ENCODE measurements around the gene MBL2.

Gene MBL2

DNA sequence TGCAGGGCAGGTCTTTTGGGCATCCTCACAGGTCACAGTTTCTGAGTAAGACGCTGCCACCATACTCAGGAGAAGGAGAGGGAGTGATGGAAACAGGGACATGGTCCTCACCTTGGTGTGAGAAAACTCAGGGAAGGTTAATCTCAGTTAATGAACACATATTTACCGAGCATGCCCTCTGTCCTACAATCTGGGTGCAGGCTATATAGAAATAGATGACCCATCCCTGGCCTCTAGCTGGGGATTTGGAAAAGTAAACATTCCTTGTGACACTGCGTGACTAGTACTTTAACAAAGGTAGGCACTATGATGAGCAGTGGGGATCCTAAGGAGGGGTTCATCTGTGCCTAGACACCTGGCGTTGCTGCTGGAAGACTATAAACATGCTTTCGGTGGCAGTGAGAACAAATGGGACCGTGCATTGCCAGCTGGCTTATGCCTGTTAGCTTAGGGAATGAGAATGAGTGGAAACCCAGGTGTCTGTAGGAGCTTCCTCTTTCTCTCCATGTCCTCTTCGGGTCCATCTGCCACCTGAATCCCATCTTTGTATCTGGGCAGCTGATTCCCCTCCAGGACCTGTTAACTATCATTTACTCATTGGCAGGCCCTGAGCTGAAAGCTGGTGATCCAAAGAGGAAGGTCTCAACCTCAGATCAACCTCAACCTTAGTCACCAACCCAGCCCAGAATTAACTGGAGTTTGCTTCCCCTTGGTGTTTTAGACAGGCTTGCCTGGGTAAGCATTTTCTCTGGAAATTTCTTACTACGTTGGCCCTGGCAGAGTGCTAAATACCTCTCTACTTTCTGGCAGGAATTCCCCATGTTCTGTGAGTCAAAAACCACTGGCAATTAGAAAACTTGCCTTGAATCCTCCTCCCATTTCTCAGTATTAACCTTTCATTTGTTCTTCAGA is 794 bp downstream of the MBL2 start:
- no peak for FAIRE-seq

DNA sequence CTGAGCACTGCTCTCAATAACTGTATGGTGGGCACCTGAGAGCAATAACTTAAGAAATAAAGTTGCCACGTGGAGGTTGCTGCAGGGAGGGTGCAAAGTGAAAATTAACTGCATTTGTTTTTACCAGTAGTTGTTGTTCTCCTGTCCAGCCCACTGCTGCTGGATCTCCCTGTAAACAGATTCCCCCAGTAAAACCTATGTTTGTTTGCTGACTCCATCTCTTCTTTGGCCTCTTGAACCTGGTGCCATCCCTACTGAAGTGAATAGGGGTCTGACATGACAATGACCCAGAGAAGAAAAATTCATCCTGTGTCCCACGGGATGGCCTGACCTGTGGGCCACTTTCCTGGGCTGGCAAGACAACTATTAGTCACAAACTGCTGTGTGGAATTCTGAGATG is 1.7 kb downstream of the MBL2 start:
- no peak for FAIRE-seq

DNA sequence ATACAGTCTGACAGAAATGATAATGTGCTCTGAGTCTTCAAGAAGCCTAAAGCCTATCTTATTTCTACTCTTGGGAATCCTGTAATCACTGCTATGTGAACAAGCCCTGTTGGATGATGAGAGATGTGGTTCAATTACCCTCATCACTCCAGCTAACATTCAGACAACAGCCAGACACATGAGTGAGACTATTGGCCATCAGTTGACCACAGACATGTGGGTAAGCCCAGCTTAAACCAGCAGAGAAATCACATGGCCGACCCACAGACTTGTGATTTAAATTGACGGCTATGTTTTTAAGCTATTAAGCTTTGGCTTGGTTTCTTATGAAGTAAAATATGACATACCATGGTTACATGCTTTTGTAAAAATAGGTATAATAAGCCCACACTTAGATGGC is 2.6 kb downstream of the MBL2 start:
- no peak for FAIRE-seq

DNA sequence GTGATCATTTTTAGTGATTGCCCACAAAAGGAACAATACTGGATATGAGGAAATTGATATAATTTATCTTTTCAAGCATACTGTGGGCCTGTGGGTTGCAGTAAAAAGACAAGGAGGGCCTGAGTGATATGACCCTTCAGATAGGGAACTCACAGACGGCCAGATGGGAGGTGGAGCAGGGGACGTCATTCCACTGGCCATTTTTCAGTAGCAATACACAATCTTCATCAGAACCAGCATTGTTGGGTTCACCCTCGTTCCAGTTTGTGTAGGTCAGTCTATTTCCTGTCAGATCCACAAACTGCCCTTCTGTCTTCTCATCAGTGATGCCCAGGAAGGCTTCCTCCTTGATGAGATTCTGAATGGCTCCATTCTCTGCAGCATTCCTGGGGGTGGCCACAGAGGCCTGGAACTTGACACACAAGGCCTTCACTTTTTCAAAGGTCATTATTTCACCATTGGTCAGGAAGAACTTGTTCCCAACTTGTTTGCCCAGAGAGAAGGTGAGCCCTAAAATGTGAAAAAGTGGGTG is 4.5 kb downstream of the MBL2 start:
- no peak for FAIRE-seq

DNA sequence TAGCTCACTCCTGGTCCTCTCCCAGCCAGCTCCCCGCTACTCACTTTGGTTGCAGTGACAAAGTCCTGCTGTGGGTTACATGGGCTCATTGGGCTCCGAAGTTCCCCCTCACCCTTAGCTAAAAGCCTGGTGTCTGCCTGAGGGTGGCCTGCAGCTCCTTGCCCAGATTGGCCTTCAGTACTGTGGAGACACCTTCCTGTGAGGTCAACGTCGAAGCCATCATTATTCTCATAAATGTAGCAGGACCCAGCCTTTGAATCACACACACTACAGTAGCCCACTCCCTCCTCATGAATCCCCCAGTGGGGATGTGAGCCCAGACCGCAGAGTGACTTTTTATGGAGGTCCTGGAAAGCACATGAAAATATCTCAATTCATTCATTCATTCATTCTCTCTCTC is 10.5 kb downstream of the MBL2 start:
- no peak for FAIRE-seq

DNA sequence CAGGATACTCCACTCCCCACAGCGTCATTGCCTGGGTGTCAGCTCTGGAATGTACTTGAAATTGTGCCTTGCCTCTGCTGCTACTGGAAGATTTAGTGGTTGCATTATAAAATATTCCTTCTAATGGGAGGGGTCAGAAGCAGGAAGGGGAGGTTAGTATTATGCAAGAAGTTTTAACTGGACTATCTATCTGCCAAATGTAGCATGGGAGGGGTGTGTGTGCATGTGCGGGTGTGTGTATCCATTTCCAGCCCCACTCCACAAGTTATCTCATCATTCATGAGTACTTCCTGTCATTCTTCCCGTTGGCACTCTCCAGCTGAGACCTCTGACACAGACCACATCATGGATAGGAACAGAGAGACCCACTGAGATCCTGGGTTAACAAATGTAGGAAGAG is 13.4 kb downstream of the MBL2 start:
- FAIRE-seq: no peak

DNA sequence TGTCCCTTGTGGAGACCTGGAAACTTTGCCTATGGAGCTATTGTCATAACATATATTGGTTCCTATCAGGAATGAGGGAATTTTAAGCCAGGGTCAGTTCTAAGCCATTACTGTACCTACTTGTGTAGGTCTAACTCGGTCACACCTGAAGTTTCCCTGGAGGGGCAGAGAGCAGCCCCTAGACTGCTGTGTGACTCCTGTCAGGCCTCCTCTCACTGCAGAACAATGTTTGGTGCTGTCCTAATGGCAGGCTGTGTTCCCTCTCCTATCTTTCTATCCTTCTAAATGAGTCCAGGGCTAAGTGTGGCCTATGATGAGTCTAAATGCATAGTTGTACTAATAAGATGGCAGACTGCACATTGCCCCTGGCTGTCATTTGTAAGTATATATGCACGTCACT is 14.2 kb downstream of the MBL2 start:
- FAIRE-seq: no peak

DNA sequence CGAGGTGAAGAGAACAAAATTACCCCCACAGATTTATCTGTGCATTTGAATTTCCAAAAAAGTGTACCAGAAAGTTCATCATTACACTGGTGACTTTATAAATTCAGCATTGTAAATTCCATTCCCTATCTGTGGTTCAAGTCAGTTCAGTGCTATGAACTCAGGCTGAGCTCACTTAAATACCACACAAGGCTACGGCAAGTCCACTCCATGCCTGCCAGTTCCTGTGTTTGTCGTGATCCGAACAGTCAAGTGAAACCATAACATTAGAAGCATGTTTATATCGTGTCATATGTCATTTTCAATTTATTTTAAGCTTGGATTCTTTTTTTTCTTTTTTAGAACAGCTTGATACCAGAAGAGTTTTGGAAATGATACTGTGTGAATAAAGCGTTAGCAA is 14.8 kb downstream of the MBL2 start:
- no peak for FAIRE-seq

DNA sequence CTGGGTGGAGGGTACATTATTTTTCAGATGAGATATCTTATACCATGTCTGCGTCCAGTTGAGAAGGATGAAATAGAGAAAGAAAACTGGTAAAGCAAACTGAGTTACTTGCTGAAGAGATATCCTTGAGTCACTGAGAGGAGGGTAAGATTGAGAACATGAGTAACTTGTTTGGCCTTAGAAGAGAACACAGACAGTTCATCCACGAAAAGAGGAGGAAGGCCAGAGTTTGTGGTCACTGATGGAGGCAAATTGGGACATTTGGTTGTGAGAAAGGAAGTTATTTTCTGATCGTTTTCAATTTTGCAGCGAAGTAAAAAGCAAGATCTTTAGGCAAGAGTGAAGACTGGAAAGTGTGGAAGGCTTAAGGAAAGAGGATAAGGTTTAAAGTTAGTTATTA is 15.6 kb downstream of the MBL2 start:
- FAIRE-seq: no peak

DNA sequence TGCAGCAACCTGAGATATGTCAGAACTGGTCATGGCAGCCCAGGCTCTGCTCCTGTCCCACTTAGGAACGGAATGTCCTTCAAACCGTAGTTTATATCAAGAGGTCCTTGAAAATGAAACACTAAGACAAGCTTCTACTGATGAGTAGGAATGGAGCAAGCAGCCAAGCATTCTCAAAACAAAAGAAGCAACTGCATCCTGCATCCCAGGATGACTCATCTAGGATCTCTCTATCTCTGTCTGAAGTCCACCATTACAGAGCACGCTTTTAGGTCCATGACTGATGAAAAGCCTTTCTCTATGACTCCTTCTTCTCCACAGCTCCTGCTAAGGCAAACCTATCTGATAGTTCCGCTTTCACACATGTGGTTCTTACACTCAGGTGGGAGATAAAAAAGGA is 16.3 kb downstream of the MBL2 start:
- no peak for FAIRE-seq

DNA sequence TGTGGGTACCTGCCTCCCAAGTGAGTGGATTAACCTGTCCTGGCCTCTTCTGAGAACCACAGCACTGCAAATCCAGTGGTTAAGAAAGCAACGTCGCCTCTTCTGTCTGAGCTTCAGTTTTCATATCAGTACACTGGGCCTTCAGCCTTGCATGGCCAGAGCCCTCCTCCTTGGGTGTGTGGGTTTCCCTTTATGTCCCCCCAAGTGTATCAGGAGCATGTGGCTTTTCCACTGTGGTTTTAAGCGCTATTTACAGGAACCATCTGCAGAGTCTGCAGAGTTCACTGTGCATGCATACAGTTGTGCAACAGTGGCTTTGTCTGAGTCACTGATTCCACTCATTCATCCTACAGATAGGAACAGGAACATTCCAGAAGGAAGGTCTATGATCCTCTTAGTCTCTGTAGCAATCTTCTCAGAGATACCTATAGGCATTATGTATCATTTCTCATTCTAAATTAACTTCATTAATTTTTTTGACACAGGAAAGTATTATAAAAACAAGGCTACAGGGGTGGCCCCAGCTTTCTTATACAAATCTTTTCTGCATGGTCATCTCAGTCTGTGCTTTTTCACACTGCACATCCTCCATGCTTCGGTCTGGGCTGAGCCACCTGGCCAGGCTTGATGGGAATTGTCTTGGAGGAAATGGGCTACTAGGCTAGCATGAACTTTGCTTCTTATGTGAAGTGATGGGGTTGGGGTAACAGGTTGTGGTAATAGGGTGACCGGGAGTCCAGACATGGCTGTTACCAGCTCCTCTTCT is 17.1 kb downstream of the MBL2 start:
- no peak for FAIRE-seq

DNA sequence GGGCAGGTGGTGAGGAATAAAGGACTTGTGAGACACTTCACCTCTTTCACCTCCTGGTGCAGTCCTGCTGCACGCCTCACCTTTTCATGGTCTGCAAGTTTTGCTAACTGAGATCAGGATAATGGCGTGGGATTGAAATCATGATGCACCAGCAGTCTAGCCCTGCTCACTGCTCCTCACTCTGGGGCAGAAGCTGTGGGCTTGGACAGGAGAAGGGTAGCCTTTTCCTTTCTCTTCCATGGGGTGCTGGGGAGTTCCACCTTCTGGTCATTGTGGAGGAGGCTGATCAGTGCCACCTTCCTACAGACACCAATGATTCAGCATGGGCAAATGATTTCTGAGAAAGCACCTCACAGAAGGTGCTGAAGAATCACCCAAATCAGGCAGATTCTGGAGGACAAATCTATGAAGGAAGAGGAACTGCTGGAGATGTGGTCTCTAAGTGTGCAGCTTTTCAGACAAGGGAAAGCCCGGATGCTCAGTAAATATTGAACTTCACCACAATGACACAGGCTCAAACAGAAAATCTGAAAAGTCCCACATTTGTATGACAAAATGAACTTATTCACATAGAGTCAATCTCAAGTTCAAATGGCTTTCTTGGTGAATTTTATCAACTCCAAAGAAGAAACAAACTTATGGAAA is 19.7 kb downstream of the MBL2 start:
- no peak for FAIRE-seq

DNA sequence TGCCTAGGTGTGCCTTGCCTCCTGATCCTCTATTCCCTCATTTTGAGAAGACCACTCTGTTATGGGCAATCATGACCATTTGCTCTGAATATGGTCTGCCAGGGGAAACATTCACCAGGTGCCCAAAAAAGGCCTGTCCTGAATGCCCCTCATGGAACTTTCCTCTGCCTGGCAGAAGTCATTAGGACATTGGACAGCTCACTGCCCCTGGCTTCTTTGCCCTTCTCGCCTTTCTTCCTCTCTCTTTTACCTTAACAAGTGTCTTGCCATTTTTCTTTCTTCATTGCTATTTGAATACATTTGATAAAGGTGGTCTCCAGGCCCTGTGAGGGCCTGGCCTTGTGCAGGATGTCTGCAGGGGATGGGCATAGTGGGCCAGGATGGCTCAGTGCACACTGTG is 20.3 kb downstream of the MBL2 start:
- no peak for FAIRE-seq

DNA sequence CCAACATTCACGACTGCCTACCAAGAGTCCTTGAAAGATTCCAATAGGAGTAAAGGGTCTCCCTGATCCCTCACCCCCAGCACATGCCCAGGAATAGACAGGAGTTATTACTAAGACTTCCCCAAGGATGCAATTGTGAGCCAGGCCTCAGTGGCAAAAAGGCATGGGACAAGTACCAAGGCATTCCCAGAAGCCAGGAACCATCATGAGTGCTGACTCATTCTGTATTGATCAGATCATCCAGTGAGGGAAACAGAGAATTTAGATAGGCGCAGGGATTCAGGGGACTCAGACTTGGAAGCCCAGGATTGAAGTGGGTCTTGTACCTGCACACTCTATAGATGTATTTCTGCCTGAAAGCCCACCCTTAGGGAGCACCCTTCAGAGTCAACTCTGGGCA is 21.2 kb downstream of the MBL2 start:
- no peak for FAIRE-seq

DNA sequence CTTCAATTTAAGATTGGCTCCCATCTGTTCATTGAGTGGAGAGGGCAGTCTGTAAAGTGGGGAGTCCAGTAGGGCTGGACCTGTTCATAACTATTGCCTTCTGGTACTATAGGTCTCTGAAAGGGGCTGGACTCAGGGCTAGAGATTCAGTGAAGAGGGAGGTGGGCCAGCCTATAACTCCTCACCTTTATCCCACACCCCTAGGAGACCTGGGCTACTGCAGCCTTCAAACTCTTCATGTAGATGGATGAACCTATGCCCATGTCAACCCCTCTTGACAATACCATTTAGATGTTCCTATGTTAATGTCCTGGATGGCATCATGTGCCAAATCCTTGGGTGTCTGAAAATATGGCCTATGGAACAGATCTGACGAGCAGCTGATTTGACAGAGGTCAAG is 22.0 kb downstream of the MBL2 start:
- no peak for FAIRE-seq

DNA sequence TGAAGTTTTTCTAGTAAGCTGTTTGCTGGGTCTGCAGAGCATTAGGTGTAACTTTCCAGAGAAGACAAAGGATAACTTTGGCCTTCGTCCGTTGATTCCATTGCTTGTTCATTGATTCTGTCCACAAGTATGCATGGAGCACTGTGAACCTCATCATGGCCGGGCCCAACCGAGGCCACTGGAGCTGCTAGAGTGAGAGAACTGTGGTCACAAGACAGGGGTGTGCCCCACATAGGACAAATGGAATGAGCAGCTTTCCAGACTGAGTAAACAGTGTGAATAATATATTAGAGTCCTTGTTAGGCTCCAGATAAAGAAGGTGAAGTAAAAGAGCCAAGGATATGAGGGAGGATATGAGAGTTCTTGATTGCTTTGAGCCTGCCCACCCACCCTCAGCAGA is 24.9 kb downstream of the MBL2 start:
- FAIRE-seq: no peak

DNA sequence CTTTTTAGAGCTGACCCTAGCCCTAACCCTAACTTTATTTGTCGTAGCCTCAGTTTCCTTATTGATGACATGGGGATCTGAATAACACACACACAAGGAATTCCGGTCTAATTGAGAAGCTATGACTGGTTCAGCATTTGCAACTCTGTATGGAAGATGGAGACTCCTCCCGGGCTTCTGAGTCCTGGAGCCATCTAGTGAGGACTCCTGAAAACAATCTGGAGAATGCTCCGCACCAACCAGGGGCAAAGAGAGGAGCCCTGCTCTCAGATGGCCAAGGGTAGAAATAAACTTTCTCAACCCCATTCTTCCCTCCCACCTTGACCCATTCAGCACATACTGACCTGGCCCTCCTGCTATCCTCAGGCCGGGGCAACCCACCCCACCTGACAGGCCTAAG is 26.4 kb downstream of the MBL2 start:
- FAIRE-seq: no peak

DNA sequence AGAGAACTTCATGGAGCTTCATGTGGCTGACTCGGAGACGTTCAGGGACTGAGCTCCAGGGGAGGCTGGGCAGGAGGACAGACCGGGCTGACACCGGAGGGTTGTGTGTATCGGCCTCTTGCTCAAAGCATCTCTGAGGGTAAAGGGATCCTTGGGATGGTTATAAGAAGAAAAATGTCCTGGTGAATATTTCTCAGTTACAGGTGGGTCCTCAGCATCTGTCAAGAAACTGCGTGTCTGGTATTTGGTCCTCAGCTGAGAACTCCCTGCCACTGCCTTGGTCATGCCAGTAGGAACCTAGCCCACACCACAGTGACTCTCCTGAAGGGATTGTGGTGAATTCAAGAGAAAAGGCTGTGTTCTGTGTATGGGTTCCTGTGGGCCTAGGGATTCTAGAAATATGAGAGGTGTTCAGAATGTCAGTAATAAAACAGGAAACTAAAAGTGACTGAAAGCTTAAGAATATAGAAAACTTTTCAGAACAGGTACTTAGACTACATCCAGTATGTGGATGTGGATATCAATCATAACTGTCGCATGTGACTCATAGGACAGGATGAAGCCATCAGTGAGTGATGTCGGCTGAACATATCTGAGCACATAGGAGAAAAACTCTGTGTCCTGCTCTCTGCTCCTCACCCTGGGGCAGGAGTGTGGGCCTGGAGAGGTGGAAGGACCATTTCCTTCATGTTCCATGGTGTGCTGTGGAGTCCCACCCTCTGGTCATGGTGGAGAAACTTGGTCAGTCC is 28.4 kb downstream of the MBL2 start:
- no peak for FAIRE-seq

DNA sequence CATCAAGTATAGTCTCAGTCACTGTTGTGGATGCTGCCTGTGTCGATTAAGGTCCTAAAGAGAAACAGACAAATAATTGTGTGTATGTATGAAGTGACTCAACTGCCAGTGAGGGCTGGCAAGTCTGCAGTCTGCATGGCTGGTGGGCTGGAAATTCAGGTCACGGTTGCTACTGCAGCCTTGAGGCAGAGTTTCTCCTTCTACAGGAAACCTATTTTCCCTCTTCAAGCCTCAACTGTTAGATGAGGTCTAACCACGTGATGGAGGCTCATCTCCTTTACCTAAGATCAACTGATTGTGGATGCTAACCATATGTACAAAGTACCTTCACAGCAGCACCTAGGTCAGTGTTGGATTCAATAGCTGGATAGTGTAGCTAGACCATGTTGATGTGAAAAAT is 29.9 kb downstream of the MBL2 start:
- FAIRE-seq: no peak

DNA sequence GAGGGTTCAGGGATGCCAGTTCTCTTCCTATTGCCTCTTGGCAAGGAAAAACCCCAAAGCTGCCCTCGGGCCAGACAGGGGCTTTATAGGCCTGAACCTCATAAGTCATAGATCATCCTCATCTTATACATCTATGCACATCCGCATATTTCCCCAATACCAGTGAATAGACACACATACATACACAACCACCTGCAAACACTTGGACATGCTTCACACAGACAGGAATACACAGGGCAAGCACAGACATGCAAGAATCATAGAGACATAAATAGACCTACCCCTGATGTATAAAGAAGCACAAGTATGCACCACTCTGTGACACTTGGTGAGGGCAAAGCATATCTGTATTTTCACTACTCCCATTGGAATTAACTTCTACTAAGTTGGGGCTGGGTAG is 30.7 kb downstream of the MBL2 start:
- no peak for FAIRE-seq

DNA sequence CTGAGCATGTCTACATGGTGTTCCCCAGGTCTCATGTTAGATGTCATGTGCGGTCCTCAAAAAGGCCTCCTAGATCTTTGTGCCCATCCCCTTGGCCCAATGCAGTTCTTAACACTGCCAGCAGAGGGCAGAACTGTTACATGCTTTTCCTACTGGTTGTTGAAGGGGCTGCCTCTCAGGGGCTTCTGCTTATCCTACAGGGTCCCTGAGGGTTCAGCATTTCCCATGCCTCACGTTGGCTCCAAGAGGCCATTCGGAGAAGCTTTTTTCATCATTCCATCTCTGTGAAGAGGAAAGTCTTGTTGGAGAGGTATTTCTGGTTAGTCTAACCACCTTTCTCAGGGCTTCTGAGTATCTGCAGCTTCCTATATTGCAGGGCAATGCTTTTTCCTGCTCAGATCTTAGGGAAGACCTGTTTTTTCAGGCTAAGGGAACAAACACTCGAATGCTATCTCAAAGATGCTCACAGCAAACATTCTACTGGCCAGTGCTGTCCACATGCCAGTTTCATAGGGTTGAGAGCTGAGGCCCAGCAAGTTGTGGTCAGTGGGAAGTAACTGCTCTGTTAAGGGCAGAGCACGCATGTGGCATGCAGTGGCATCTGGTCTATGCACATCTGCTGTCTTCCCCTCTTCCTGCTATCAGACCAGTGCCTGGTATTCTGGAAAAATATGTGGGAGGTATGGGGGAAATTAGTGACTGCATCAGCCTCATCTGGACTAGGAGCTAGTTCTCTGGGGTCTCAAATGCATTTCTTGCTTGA is 31.5 kb downstream of the MBL2 start:
- no peak for FAIRE-seq

DNA sequence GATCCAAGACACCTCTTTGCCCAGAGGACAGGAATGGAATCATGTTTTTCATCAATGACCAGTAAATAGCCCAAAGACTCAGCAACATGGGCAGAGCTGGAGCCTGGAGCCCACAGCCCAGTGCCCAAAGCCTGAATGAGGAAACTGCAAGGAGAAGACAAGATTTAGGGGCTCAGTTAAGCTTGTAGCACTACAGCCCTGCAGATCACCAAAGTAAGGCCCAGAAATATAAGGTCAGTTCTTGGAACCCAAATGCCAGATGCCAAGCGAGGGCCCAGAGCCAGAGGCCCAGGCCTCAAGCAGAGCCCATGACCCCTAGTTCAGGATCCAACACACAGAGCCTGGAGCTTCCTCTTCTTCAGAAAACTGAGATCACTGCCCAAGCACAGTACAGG is 32.4 kb downstream of the MBL2 start:
- FAIRE-seq: no peak

All from islet of Langerhans (tissue), 1 donor.